AG09319 (cell line): ENCODE results near the gene TGOLN2.

Source experiments
- DNase-seq: peaks from one replicate; pipeline ENCODE4 v3.0.0-alpha.2; 2010; ENCODE audit warnings: low read depth; ENCODE audit errors: extremely low read depth
- TF ChIP-seq, protein P1 (sequence below): IDR thresholded peaks from 2 replicates; pipeline ENCODE4 v1.5.1; 2011; ENCODE audit warnings: low read depth, mild to moderate bottlenecking, inconsistent platforms, low read length, moderate library complexity

TGOLN2 gene

DNA sequence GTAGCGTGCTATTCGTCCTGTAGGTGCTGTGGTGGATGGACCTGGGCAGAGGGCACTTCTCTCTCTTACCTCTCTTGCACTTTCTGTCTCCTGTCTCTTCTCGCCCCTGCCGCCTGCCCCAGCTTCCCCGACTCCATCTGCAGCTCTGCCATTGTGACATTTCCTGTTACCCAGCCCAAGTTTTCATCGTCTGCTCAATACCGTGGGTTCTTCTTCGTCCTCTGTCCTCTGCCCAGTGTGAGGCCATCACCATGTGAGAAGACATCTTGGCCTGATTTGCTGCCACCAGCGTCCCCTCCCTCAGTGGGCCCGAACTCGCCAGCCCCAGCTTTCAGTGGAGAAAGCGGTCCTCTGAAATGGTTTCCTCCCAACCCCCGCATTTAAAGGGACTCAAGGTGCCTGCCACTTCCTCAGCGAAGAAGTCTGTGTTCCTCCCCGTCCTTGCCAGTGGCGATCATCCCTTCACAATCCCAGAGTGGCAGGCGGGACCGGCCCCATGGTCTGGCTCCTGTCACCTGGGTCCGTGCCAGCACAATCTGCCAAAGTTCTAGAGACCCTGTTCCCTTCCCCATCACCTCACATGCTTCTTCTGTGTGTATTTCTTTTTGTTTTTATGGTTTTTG, 18.0 kb downstream of the TGOLN2 start:
- TF ChIP-seq, protein P1, sequence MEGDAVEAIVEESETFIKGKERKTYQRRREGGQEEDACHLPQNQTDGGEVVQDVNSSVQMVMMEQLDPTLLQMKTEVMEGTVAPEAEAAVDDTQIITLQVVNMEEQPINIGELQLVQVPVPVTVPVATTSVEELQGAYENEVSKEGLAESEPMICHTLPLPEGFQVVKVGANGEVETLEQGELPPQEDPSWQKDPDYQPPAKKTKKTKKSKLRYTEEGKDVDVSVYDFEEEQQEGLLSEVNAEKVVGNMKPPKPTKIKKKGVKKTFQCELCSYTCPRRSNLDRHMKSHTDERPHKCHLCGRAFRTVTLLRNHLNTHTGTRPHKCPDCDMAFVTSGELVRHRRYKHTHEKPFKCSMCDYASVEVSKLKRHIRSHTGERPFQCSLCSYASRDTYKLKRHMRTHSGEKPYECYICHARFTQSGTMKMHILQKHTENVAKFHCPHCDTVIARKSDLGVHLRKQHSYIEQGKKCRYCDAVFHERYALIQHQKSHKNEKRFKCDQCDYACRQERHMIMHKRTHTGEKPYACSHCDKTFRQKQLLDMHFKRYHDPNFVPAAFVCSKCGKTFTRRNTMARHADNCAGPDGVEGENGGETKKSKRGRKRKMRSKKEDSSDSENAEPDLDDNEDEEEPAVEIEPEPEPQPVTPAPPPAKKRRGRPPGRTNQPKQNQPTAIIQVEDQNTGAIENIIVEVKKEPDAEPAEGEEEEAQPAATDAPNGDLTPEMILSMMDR, result no peak
- DNase-seq, result no peak

DNA sequence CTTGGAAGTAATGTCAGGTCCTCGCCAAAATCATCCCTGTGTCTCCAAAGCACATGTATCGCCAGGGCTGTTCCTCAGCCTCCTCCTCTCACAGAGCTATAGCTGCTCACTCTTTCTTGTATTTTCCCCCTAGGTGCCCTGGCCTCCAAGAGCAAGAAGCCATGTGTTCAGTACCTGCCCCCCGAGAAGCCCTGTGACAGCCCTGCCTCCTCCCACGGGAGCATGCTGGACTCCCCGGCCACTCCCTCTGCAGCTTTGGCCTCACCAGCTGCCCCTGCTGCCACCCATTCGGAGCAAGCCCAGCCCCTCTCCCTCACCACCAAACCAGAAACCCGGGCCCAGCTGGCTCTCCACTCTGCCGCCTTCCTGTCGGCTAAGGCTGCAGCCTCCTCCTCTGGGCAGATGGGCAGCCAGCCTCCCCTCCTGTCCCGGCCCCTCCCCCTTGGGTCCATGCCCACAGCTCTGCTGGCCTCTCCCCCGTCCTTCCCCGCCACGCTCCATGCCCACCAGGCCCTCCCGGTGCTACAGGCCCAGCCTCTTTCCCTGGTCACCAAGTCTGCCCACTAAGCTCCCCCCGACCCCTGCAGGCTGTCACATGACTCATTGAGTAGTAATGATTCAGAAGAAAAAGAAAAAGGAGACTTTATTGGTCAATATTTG, 18.8 kb downstream of the TGOLN2 start:
- TF ChIP-seq, protein P1, result no peak
- DNase-seq, result no peak

DNA sequence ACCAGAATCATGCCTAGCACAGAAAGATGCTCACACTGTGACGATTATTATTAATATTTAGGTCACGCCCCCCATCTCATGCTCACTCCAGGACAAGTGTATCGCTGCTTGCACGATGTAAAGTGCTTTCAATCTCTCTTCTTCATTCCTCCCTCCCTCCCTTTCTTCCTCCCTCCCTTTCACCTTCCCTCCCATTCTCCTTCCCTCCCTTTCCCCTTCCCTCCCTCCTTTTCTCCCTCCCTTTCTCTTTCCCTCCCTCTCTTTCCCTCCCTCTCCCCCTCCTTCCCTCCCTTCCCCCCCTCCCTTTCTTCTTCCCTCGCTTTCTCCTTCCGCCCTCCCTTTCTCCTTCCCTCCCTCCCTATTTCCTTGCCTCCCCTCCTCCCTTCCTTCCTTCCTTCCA, 19.6 kb downstream of the TGOLN2 start:
- DNase-seq, result no peak
- TF ChIP-seq, protein P1, result no peak

DNA sequence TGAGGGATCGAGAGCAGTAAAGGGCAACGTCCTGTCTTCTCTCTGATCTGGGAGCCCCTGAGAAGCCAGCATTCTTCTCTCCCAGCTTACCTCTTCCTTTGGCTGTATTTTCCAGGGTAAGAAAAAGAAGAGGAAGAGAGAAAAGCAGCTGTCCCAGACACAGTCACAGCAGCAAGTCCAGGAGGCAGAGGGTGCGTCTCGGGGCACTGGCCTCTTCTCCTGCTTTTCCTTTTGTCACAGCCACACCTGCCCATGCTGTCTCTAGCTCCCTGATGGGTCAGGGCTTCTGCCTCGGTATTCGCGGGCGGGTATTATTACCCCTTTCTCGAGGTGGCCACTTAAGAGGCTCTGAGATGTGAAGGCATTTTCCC, 20.3 kb downstream of the TGOLN2 start:
- TF ChIP-seq, protein P1, result no peak
- no peak for DNase-seq

DNA sequence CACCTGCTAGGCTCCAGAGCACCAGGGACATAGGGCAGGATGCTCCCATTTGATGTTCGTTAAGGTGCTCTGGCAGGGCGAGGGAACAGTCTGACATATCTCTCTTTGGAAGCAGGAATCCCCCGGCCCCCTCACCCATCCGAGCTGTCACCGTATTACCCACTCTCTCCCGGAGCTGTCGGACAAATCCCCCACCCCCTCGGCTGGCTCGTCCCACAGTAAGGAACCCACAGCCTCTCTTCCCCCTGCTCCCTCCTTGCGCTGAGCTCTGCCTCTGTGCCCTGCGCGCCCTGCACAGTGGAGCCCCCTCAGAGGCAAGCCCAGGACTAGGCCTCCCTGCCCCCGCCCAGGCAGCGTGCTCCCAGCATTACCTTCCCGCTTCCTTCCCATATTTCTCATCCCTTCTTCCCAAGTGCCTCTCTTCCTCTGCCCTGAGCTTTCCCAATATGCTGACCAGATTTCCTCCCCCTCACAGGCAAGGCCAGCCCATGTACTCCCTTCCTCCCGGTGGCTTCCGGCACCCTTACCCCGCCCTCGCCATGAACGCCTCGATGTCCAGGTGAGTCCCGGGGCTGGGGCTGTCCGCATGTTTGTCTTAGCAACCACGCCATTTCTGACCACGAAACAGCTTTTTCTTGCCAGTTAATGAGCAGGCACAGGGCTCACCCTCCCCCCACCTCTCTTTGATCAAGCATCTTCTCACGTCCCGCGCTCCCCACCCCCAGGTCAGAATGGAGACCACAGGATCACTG, 23.8 kb downstream of the TGOLN2 start:
- no peak for DNase-seq
- TF ChIP-seq, protein P1, result no peak

DNA sequence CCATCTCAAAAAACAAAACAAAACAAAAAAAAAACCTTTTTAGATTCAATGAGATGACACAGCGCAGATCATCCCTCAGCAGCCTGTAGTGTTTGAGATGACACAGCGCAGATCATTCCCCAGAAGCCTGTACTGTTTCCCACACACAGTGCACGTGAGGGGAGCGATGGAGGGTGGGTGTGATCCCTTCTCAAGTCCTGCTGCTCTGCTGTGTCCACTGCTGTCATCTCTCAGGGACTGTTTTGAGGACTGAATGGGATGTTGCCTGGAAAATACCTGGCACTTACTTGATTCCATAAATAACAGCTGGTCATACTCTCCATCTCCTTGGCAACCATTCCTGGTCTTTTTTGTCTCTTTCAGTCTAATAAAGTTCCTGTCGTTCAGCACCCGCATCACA, 25.7 kb downstream of the TGOLN2 start:
- DNase-seq, result no peak
- TF ChIP-seq, protein P1, result no peak

DNA sequence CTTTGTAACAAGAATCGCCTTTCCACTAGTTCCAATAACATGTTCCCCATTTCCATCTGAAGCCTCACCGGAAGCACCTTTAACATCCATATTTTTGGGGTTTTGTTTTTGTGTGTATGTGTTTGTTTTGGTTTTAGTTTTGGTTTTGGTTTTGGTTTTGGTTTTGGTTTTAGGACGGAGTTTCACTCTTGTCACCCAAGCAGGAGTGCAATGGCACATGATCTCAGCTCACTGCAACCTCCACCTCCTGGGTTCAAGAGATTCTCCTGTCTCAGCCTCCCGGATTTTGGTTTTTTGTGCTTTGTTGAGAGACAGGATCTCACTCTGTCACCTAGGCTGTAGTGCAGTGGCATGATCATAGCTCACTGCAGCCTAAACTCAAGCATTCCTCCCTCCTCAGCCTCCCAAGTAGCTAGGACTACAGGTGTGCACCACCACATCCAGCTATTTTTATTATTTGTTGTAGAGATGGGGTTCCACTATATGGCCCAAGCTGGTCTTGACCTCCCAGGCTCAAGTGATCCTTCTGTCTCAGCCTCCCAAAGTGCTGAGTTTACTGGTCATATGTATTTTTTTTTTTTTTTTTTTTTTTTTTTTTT, 36.3 kb downstream of the TGOLN2 start:
- TF ChIP-seq, protein P1, result no peak
- no peak for DNase-seq
